ENCODE measurements around the gene PTPRK.

DNA sequence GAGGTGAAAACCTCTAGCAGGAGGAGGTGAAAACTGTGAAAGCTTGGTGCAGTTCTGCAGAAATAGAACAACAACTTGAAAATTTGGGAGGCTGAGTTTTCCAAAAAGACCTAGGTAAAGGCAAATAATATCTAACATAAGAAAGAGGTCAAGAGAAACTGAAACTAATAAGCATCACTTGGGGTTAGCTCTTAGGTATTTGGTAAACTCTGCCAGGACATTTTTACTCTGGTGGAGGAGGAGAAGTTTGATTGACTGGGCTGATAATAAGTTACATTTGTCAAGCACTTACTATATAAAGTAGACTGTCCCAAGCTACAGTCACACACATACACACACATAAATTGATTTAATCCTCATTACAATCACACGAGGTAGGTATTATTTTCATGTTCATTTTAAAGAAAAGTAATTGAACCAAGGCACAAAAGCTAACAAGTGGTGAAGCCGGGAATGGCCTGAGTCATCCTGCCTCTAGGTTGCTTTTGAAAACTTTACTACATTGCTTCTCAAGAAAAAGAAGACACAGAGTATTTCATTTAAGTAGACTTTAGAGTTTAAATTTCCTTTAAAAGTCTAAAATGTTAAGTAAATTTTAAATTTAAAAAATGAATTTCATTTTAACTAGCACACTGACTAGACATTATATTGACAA, 275.5 kb downstream of the PTPRK start:
- no peak for TF ChIP-seq ELF4 (CRISPR knock-in tag; IDR thresholded peaks at IDR 0.05)
- TF ChIP-seq SMC3 (conservative IDR thresholded peaks at IDR 0.05; ENCODE audit: insufficient read depth, low read depth, low read length), result no peak
- TF ChIP-seq RAD21 (CRISPR knock-in tag; conservative IDR thresholded peaks at IDR 0.05 in 1 of 2, IDR thresholded peaks at IDR 0.05 in 1 of 2), result no peak
- no peak for TF ChIP-seq ZBTB17 (CRISPR knock-in tag; IDR thresholded peaks at IDR 0.05)
- no peak for TF ChIP-seq CTCF (IDR thresholded peaks at IDR 0.05 in 2 of 3, conservative IDR thresholded peaks at IDR 0.05 in 1 of 3; ENCODE audit: insufficient read depth in 2 of 3, low read depth in 1 of 3, low read length in 3 of 3)
- TF ChIP-seq ZNF696 (CRISPR knock-in tag; conservative IDR thresholded peaks at IDR 0.05), result no peak
- no peak for TF ChIP-seq SREBF2 (CRISPR knock-in tag; IDR thresholded peaks at IDR 0.05)
- no peak for TF ChIP-seq JUN (IDR thresholded peaks at IDR 0.05; ENCODE audit: borderline replicate concordance, low read depth, low read length)
- no peak for TF ChIP-seq JUN (CRISPR knock-in tag; IDR thresholded peaks at IDR 0.05; ENCODE audit: borderline replicate concordance)
- TF ChIP-seq NONO (IDR thresholded peaks at IDR 0.05; ENCODE audit: low read depth in 2 of 2, low read length in 1 of 2), result no peak

All from K562 (cell line).